Adipocyte (in vitro differentiated cells): ENCODE results near the gene TRIM32.
A peak's percentile ranks its signal among the peaks of the same experiment; 100 is the strongest.

ENCODE experiments used
- DNase-seq: peaks from one replicate; pipeline ENCODE4 v3.0.0-alpha.2; 2015; ENCODE audit warnings: low read depth
- H3K27me3 ChIP-seq: replicated peaks from 2 replicates; pipeline ENCODE4 v1.7.0; 2013; ENCODE audit warnings: mild to moderate bottlenecking, low read length, moderate library complexity; ENCODE audit not compliant: control insufficient read depth, insufficient read depth
- H3K36me3 ChIP-seq: 2 replicates; pipeline ENCODE4 v1.7.0; 2013; ENCODE audit warnings: low read length, mild to moderate bottlenecking, moderate library complexity; ENCODE audit not compliant: control insufficient read depth, insufficient read depth, severe bottlenecking
- H3K4me1 ChIP-seq: 2 replicates; pipeline ENCODE4 v1.7.0; 2013; ENCODE audit warnings: mild to moderate bottlenecking, low read length, moderate library complexity; ENCODE audit not compliant: control insufficient read depth, insufficient read depth
- H3K4me3 ChIP-seq: 2 replicates; pipeline ENCODE4 v1.7.0; 2013; ENCODE audit warnings: mild to moderate bottlenecking, low read length, moderate library complexity
- H3K9ac ChIP-seq: 2 replicates; pipeline ENCODE4 v1.7.0; 2013; ENCODE audit warnings: mild to moderate bottlenecking, low read length, moderate library complexity
- H3K9me3 ChIP-seq: 2 replicates; pipeline ENCODE4 v1.7.0; 2013; ENCODE audit warnings: mild to moderate bottlenecking, low read length, moderate library complexity; ENCODE audit not compliant: control insufficient read depth

Gene TRIM32, protein sequence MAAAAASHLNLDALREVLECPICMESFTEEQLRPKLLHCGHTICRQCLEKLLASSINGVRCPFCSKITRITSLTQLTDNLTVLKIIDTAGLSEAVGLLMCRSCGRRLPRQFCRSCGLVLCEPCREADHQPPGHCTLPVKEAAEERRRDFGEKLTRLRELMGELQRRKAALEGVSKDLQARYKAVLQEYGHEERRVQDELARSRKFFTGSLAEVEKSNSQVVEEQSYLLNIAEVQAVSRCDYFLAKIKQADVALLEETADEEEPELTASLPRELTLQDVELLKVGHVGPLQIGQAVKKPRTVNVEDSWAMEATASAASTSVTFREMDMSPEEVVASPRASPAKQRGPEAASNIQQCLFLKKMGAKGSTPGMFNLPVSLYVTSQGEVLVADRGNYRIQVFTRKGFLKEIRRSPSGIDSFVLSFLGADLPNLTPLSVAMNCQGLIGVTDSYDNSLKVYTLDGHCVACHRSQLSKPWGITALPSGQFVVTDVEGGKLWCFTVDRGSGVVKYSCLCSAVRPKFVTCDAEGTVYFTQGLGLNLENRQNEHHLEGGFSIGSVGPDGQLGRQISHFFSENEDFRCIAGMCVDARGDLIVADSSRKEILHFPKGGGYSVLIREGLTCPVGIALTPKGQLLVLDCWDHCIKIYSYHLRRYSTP

GRCh38 chr9:116687074-116687753 lies at the start of gene TRIM32:
TRIM32 (plus strand) TSS chr9:116687305; CDS start chr9:116697743, 10,438 bp downstream.
- Histone ChIP-seq H3K36me3 (peaks cover 5% of the 10 kb centered on the region), H3K4me3 (peak within 1 kb of the TSS; percentile 98), H3K27me3 (no peaks in the 10 kb centered on the region), H3K9ac (peak within 1 kb of the TSS; percentile 88), H3K4me1 (peaks cover 23% of the 10 kb centered on the region), H3K9me3 (no peaks in the 10 kb centered on the region)
- DNase-seq: peak; percentile 96

DNA sequence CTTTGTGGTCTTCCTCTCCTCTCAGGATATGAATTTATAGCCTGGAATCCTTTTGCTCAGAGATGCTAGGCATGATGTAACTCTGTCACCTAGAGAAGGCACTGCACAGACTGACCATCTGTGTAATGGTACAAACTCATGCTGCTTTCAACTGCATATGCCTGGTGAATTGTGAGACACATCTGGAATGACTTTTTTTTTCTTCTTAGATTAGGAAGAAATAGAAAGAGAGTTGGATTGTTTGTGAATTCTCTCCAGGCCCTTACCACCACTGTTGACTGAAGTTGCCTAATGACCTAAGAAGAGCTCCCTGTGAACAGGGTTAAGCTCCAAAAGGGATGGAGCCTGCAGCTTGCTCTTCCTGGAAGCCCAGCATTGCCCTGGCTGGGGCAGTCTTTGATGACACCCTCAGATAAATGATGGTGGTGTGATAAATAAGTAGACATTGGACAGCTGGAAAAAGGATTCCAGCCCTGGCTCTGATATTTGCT lies 47.8 kb upstream of the TRIM32 start:
- DNase-seq: peak; percentile 49
- H3K9ac ChIP-seq: no peak overlapping the region

DNA sequence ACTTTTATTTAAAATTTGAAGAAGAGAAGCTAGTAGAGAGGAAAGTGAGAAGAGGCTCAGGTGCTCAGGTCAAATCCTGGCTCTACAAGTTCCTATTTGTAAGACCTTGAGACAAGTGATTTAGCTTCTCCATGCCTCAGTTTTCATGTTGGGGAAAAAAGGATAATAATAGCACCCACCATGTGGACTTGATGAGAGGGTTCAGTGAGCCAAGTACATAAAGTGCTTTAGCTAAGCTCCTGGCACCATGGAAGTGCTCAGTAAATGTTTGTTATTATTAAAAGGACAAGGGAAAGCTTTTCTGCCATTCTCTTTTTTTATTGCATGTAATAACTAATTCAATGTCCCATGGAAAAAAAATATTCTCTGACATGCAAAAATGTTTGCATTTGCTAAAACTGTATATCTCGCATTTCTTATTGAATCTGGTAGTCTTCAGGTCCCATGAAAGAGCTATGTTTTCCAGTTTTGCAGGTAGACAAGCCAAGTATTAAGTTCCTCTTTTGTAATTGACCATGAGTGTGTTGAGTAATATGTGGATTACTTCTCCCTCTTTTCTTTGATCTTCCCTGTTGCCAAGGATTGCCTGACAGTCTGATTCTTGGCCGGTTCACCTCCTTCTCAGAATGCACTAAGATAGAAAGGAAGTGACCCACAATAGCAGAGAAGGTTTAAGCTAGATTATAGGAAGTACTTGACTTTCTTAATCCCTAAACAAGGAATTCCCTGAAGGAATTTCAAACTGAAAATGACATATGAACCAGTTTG lies 45.6 kb upstream of the TRIM32 start:
- no peak overlapping the region for H3K9ac ChIP-seq
- no peaks in the 10 kb centered on the region for H3K36me3 ChIP-seq
- peaks cover 20% of the 10 kb centered on the region for H3K4me1 ChIP-seq
- peaks cover 8% of the 10 kb centered on the region for H3K9me3 ChIP-seq
- no peak overlapping the region for H3K4me3 ChIP-seq
- peak; percentile 42 for DNase-seq
- no peaks in the 10 kb centered on the region for H3K27me3 ChIP-seq

More for the DNA sequence above, 47.8 kb upstream of the TRIM32 start:
- Histone ChIP-seq H3K4me1 (peaks cover 12% of the 10 kb centered on the region), H3K4me3 (no peak overlapping the region), H3K36me3 (no peaks in the 10 kb centered on the region), H3K27me3 (no peaks in the 10 kb centered on the region), H3K9me3 (peaks cover 8% of the 10 kb centered on the region)

DNA sequence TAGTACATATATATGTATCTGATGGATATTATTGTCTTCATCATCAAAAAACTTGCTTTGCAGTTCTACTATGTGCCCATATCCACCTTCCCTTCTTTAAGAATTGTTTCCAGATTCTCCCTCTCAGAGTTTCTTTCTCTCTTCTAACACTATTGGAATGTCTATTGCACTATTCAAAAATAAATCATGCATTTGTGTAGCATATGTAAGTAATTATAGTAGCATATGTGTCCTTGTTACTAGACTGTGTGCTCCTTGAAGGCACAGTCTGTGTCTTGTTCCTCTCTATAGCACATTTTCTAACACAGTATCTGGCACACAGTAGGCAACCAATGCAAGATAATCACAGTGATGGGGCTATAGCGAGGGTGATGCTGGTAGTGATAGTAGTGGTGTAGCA lies 43.4 kb upstream of the TRIM32 start:
- Histone ChIP-seq H3K9me3 (no peaks in the 10 kb centered on the region), H3K9ac (no peak overlapping the region)

DNA sequence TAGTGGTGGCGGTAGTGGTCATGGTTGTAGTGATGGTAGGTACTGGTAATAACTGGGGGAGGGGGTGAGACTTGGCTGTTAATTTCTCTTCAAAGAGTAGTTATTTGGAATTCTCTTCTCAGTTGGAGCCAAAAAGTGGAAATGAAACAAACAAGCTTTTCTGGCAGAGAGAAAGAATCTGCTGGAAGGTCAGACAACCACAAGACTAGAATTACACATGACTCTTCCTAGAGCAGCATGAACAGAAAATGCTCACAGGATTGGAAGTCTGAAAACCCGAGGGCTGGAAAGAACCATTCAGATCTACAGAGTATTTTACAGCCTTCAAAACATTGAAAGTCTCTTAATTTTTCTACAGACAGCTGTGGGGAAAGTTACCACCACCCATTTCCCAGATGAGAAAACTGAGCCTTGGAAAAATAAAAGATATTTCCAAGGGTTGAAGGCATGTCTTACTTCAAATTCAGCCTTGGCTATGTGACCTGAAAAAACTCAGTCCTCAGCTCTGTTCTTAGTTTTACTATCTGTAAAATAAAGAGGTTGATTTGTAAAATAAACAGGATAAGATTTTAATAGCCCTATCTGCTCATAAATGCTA lies 42.9 kb upstream of the TRIM32 start:
- H3K9me3 ChIP-seq: no peaks in the 10 kb centered on the region
- H3K36me3 ChIP-seq: no peaks in the 10 kb centered on the region
- peaks cover 34% of the 10 kb centered on the region for H3K4me1 ChIP-seq
- peak; percentile 77 for DNase-seq
- H3K4me3 ChIP-seq: no peak overlapping the region
- H3K27me3 ChIP-seq: no peaks in the 10 kb centered on the region
- H3K9ac ChIP-seq: no peak overlapping the region

More for the DNA sequence above, 43.4 kb upstream of the TRIM32 start:
- DNase-seq: peak; percentile 83
- no peaks in the 10 kb centered on the region for H3K36me3 ChIP-seq
- no peak overlapping the region for H3K4me3 ChIP-seq
- H3K4me1 ChIP-seq: peaks cover 34% of the 10 kb centered on the region
- no peaks in the 10 kb centered on the region for H3K27me3 ChIP-seq

DNA sequence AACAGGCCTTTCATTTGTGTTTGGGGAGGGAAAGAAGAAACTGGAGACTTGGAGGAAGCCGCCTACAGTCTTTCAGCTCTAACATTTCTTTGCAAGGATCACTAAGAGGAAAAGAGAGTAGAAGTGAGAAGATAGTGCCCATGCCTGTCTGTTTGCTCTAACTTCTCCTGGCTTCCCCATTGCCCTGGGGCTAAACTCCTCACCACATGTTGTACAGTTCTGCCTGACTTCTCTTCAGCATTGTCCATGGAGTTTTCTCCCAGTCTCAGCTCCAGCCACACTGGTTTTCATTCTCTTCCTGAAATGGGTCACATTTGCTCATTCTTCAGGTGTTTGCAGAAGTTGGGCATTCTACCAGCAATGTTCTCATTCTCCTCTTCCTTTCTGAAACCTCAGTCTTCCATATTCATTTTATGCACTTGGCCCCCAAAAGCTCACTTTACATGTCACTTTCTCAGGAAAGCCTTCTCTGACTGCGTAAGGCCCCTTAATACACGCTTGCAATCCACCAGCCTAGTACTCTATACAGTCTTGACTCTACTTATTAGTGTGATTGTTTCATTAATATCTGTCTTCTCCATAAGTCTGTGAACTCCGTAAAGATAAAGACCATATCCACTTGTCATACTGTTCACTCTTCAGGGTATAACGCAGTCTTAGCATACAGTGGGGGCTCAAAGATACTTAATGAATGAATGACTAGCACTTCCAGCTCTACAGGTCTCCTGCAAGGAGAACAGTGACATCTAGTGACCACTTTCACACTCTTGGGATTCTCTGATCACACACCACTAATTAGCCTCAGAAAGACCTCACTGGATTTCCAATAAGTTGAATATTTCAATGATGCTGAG lies 40.2 kb upstream of the TRIM32 start:
- peak; percentile 76 for DNase-seq
- Histone ChIP-seq H3K4me3 (no peak overlapping the region), H3K27me3 (no peaks in the 10 kb centered on the region), H3K4me1 (peaks cover 34% of the 10 kb centered on the region), H3K9me3 (no peaks in the 10 kb centered on the region), H3K9ac (no peak overlapping the region), H3K36me3 (no peaks in the 10 kb centered on the region)

- Histone ChIP-seq H3K4me3 (no peak overlapping the region), H3K9me3 (no peaks in the 10 kb centered on the region), H3K36me3 (no peaks in the 10 kb centered on the region), H3K4me1 (peaks cover 34% of the 10 kb centered on the region), H3K9ac (no peak overlapping the region), H3K27me3 (no peaks in the 10 kb centered on the region)
- DNase-seq: no peak
Observed at GRCh38 chr9:116647515-116647809, 39.6 kb upstream of the TRIM32 start.

- peak; percentile 39 for DNase-seq
- Histone ChIP-seq H3K27me3 (no peaks in the 10 kb centered on the region), H3K4me1 (peaks cover 20% of the 10 kb centered on the region), H3K4me3 (no peak overlapping the region), H3K9me3 (no peaks in the 10 kb centered on the region), H3K36me3 (no peaks in the 10 kb centered on the region), H3K9ac (no peak overlapping the region)
Observed at GRCh38 chr9:116653348-116654058, 33.6 kb upstream of the TRIM32 start.

DNA sequence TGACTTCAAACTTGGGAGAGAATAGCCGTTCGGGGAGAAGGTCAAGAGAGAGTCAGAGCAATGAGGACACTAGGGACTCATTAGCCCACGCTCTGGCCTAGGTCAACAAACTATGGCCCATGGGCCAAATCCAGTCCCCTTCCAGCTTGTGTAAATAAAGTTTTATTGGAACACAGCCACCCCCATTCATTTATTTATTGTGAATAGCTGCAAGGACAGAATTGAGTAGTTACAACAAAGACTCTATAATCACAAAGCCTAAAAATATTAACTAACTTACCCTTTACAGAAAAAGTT lies 33.1 kb upstream of the TRIM32 start:
- Histone ChIP-seq H3K9me3 (no peaks in the 10 kb centered on the region), H3K36me3 (no peaks in the 10 kb centered on the region), H3K4me3 (no peak overlapping the region), H3K4me1 (peaks cover 20% of the 10 kb centered on the region), H3K9ac (no peak overlapping the region), H3K27me3 (no peaks in the 10 kb centered on the region)
- DNase-seq: no peak
